HFF-Myc (cell line): ENCODE results near the gene HMGXB4.

Experiments
- DNase-seq: peaks from one replicate; pipeline ENCODE4 v3.0.0-alpha.2; 2011; ENCODE audit warnings: low read depth; ENCODE audit errors: extremely low read depth
- H3K4me3 ChIP-seq: replicated peaks from 2 replicates; pipeline ENCODE4 v1.5.1; 2011; ENCODE audit warnings: low read depth, mild to moderate bottlenecking, control low read depth, low read length
- TF ChIP-seq, protein P1 (sequence below): IDR thresholded peaks from 2 replicates; pipeline ENCODE4 v1.5.1; 2012; ENCODE audit warnings: mild to moderate bottlenecking, low read depth, low read length, control low read depth; ENCODE audit errors: missing control alignments

HMGXB4 gene

GRCh38 chr22:35315141-35315854 lies 58.0 kb downstream of the HMGXB4 start:
- TF ChIP-seq, protein P1, sequence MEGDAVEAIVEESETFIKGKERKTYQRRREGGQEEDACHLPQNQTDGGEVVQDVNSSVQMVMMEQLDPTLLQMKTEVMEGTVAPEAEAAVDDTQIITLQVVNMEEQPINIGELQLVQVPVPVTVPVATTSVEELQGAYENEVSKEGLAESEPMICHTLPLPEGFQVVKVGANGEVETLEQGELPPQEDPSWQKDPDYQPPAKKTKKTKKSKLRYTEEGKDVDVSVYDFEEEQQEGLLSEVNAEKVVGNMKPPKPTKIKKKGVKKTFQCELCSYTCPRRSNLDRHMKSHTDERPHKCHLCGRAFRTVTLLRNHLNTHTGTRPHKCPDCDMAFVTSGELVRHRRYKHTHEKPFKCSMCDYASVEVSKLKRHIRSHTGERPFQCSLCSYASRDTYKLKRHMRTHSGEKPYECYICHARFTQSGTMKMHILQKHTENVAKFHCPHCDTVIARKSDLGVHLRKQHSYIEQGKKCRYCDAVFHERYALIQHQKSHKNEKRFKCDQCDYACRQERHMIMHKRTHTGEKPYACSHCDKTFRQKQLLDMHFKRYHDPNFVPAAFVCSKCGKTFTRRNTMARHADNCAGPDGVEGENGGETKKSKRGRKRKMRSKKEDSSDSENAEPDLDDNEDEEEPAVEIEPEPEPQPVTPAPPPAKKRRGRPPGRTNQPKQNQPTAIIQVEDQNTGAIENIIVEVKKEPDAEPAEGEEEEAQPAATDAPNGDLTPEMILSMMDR: no peak
- H3K4me3 ChIP-seq: no peak overlapping the region
- no peak for DNase-seq

DNA sequence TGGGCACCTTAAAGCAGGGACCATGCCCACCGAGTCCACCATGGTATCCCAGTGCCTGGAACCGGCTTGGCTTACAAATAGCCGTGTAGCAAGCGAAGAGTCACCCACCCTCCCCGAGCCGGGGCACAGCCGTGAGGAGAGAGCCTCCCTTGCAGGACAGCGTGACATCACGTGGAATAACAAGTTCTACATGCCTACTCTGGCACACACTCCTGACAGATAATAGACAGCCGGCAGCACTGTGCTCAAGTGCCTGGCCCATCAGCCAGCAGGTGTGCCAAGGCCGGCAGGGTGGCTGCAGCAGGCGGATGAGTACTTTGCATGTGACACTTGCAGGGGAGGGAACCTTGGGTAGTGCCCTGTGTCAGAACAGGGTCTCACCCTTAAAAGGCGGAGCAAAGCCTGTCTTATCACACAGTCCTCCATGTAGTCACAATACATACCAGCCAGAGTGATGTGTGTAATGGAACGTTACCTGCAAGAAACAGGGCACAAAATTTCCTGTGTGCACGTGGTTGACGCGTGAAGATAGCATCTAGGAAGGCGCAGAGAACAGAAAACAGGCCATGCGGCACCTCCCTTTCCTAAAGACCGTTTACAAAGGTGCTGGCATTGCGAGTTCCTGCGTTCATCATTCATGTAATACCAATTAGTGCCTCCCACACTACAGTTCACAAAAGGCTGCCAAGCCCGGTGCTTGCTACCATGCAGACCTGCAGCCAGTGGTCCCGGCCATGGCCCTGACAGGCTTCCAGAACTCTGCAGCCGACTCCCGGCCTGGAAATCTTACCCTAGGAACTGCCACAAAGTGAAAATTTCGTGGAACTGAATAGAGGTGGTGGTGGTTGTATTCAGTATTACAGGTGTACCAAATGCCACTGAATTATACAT lies 58.8 kb downstream of the HMGXB4 start:
- TF ChIP-seq, protein P1: no peak
- H3K4me3 ChIP-seq: no peak overlapping the region
- DNase-seq: no peak

DNA sequence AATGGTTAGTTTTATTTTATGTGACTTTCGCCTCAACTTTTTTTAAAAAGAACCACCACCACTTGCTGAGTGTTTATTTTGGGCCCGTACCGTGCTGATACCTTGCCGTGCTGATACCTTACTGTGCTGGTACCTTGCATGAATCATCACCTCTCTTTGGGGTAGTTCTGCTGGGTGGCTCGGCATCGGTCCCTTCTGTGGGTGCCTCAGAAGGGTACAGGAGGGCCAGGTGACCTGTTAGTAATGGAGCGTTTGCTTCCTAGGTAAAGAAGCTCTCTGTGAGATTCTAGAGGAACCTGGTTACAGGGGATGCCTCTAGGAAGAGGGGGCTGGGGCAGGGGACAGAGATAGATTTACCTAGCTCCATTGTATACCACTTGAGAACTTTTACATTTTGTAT lies 59.5 kb downstream of the HMGXB4 start:
- no peak overlapping the region for H3K4me3 ChIP-seq
- TF ChIP-seq, protein P1: no peak
- no peak for DNase-seq

DNA sequence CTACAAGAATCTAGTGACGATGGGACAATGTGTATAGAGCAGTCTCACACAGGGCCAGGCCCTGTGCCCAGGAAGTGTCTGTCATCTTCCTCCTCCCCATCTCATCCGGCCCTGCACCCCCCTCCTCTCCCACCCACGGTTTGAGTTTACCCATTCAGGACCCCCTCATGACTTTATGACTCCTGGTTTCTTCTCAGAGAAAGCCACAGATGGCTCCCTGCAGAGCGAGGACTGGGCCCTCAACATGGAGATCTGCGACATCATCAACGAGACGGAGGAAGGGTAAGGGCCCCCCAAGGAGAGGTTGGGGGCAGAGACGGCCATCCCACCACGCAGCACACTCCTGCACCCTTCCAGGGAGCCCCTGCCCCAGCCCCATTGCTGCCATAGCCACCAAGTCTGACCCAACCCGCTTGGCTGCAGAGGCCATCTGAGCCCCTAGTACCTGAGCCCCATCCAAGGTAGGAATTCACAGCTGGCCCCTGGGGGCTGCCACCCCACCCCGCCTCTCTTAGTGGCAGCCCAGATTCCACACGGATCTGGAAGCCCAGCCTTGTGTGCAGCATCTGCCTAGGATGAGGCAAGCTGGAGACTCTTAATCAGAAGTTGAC lies 60.5 kb downstream of the HMGXB4 start:
- DNase-seq: no peak
- TF ChIP-seq, protein P1: no peak
- H3K4me3 ChIP-seq: no peak overlapping the region

DNA sequence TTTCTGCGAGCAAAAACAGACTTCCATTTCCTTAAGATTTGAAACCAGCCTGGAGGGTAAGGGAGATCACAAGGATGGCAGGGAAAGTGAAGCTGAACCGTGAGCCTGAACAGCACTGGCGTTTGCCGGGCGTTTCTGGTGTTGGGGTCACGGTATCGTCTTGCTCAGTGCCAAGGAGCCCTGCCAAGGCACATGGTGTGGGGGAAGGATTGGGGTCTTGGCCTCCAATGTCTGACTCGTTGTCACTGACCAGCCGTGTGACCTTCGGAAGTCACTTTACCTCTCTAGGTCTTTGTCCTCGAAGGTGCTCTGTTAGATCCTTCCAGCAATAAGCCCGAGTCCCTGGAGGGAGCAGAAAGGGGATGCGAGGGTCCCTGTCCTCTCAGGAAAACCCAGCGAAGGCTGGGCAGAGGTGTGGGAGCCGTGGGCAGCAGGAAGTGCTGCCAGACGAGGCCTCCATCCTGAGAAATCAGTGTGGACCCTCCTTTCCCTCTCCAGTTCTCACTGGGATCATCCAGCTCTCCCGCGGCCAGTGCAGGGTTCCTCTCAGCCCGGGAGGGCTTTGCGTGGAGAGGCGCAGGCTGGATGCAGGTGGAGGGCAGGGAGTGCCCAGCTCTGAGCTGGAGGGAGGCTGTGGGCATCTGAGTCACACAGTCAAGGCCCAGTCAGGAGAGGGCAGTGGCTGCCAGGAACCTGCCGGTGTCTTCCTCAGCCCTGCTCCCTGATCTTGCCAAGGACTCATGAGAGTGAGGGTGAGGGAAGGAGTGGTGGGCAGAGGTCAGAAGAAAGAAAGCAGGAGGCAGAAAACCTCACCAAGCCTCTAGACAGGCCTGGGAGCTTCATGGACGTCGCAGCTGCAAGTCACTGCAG lies 61.3 kb downstream of the HMGXB4 start:
- TF ChIP-seq, protein P1: no peak
- DNase-seq: no peak
- no peak overlapping the region for H3K4me3 ChIP-seq
